Neural crest cell (in vitro differentiated cells): ENCODE measurements around the gene APOC3. TPM values are rescaled to one million over a fixed set of nuclear protein-coding genes. Genes with fewer than 3 reads are reported as not detected.

Experiments
- DNase-seq: peaks from one replicate; pipeline ENCODE4 v3.0.0; 2021; ENCODE audit warnings: low read depth, mixed read lengths, low spot score
- H3K27ac Mint-ChIP-seq: one replicate; pipeline ENCODE4 v1.8.0; 2021; ENCODE audit warnings: mild to moderate bottlenecking, mixed read lengths; ENCODE audit not compliant: unreplicated experiment
- H3K27me3 Mint-ChIP-seq: 2 replicates; pipeline ENCODE4 v1.8.0; 2021; ENCODE audit warnings: low read depth, mild to moderate bottlenecking, mixed read lengths
- H3K36me3 Mint-ChIP-seq: 2 replicates; pipeline ENCODE4 v1.8.0; 2021; ENCODE audit warnings: low read depth, mild to moderate bottlenecking, mixed read lengths
- H3K4me1 Mint-ChIP-seq: 2 replicates; pipeline ENCODE4 v1.8.0; 2021; ENCODE audit warnings: mixed read lengths
- H3K4me3 Mint-ChIP-seq: one replicate; pipeline ENCODE4 v1.8.0; 2021; ENCODE audit warnings: mild to moderate bottlenecking, mixed read lengths
- H3K9me3 Mint-ChIP-seq: 2 replicates; pipeline ENCODE4 v1.8.0; 2021; ENCODE audit warnings: mixed read lengths
- CTCF ChIP-seq: fragments of 200-600 bp; sonication (generic); conservative IDR thresholded peaks from 2 replicates; pipeline ENCODE4 v1.5.0; 2021; ENCODE audit warnings: antibody characterized with exemption, mild to moderate bottlenecking
- total RNA-seq: library from RNA; stranded (reverse); gene quantifications from 2 replicates; pipeline ENCODE4 v1.2.1, GENCODE V29; 2021

The APOC3 gene
- total RNA-seq, 1 donor from 2014 or later = not detected

GRCh38 chr11:116869610-116870009, 39.9 kb downstream of the APOC3 start:
- no peaks in the 10 kb centered on the region for H3K9me3 Mint-ChIP-seq
- peaks cover 14% of the 10 kb centered on the region for H3K36me3 Mint-ChIP-seq
- TF ChIP-seq CTCF = no peak
- DNase-seq = no peak
- no peak overlapping the region for H3K27ac Mint-ChIP-seq
- no peaks in the 10 kb centered on the region for H3K27me3 Mint-ChIP-seq
- no peak overlapping the region for H3K4me3 Mint-ChIP-seq
- no peaks in the 10 kb centered on the region for H3K4me1 Mint-ChIP-seq

GRCh38 chr11:116870054-116870453, 40.3 kb downstream of the APOC3 start:
- TF ChIP-seq CTCF = no peak
- Mint-ChIP-seq H3K4me3 (no peak overlapping the region), H3K27ac (no peak overlapping the region), H3K4me1 (no peaks in the 10 kb centered on the region), H3K9me3 (no peaks in the 10 kb centered on the region), H3K36me3 (peaks cover 14% of the 10 kb centered on the region), H3K27me3 (no peaks in the 10 kb centered on the region)
- no peak for DNase-seq

GRCh38 chr11:116871248-116871647, 41.5 kb downstream of the APOC3 start:
- no peaks in the 10 kb centered on the region for H3K27me3 Mint-ChIP-seq
- no peak overlapping the region for H3K27ac Mint-ChIP-seq
- no peak for TF ChIP-seq CTCF
- H3K36me3 Mint-ChIP-seq = peaks cover 14% of the 10 kb centered on the region
- H3K4me3 Mint-ChIP-seq = no peak overlapping the region
- no peak for DNase-seq
- H3K4me1 Mint-ChIP-seq = no peaks in the 10 kb centered on the region
- H3K9me3 Mint-ChIP-seq = no peaks in the 10 kb centered on the region

- no peak overlapping the region for H3K4me3 Mint-ChIP-seq
- H3K36me3 Mint-ChIP-seq = peaks cover 12% of the 10 kb centered on the region
- H3K9me3 Mint-ChIP-seq = no peaks in the 10 kb centered on the region
- no peak overlapping the region for H3K27ac Mint-ChIP-seq
- TF ChIP-seq CTCF = no peak
- H3K27me3 Mint-ChIP-seq = no peaks in the 10 kb centered on the region
- DNase-seq = no peak
- H3K4me1 Mint-ChIP-seq = no peaks in the 10 kb centered on the region
These were observed 43.7 kb downstream of the APOC3 start for GRCh38 chr11:116873381-116873780.

GRCh38 chr11:116874251-116874650, 44.5 kb downstream of the APOC3 start:
- H3K9me3 Mint-ChIP-seq = no peaks in the 10 kb centered on the region
- no peaks in the 10 kb centered on the region for H3K27me3 Mint-ChIP-seq
- H3K4me3 Mint-ChIP-seq = no peak overlapping the region
- DNase-seq = no peak
- H3K27ac Mint-ChIP-seq = no peak overlapping the region
- TF ChIP-seq CTCF = no peak
- H3K36me3 Mint-ChIP-seq = peaks cover 12% of the 10 kb centered on the region
- no peaks in the 10 kb centered on the region for H3K4me1 Mint-ChIP-seq

- Mint-ChIP-seq H3K36me3 (peaks cover 8% of the 10 kb centered on the region), H3K27ac (no peak overlapping the region), H3K4me3 (no peak overlapping the region), H3K27me3 (no peaks in the 10 kb centered on the region), H3K9me3 (no peaks in the 10 kb centered on the region), H3K4me1 (peaks cover 5% of the 10 kb centered on the region)
- no peak for TF ChIP-seq CTCF
- no peak for DNase-seq
These were observed 45.5 kb downstream of the APOC3 start for GRCh38 chr11:116875194-116875593.
